SK-N-SH treated with all-trans-retinoic acid at 6 μM for 48 hours (cell line): ENCODE results near the gene TRIM8.

ENCODE experiments used
- ATAC-seq: fragments of 200-7000 bp; cut with Tn5 transposase; 3 replicates; pipeline ENCODE4 v1.9.1; 2020; ENCODE audit warnings: mild to moderate bottlenecking, moderate library complexity
- ARNTL ChIP-seq: fragments of 450-650 bp; formaldehyde crosslinking; IDR thresholded peaks from 2 replicates; pipeline ENCODE4 v1.5.0; 2020; ENCODE audit warnings: low read depth, mild to moderate bottlenecking, moderate library complexity, borderline replicate concordance
- BACH2 ChIP-seq: fragments of 250-450 bp; sonication (Bioruptor Pico); IDR thresholded peaks from 2 replicates; pipeline ENCODE4 v1.9.0; 2021; ENCODE audit warnings: mild to moderate bottlenecking, borderline replicate concordance
- CSDC2 ChIP-seq: fragments of 250-450 bp; sonication (Bioruptor Pico); IDR thresholded peaks from 2 replicates; pipeline ENCODE4 v1.5.0; 2020; ENCODE audit warnings: mild to moderate bottlenecking, moderate library complexity
- ESRRG ChIP-seq: fragments of 250-450 bp; sonication (Bioruptor Pico); IDR thresholded peaks from 2 replicates; pipeline ENCODE4 v1.6.1; 2021; ENCODE audit warnings: mild to moderate bottlenecking
- GLIS3 ChIP-seq: fragments of 250-450 bp; sonication (Bioruptor Pico); IDR thresholded peaks from 2 replicates; pipeline ENCODE4 v1.5.0; 2020; ENCODE audit warnings: mild to moderate bottlenecking, moderate library complexity
- POU6F1 ChIP-seq: fragments of 250-450 bp; sonication (Bioruptor Pico); IDR thresholded peaks from 2 replicates; pipeline ENCODE4 v1.8.0; 2021; ENCODE audit warnings: low read depth, mild to moderate bottlenecking, moderate library complexity, borderline replicate concordance
- PPARA ChIP-seq: fragments of 250-450 bp; sonication (Bioruptor Pico); IDR thresholded peaks from 2 replicates; pipeline ENCODE4 v1.5.0; 2020; ENCODE audit warnings: mild to moderate bottlenecking, borderline replicate concordance
- RARB ChIP-seq: fragments of 250-450 bp; sonication (Bioruptor Pico); IDR thresholded peaks from 2 replicates; pipeline ENCODE4 v1.8.0; 2021; ENCODE audit warnings: mild to moderate bottlenecking, moderate library complexity
- TCF4 ChIP-seq: fragments of 250-450 bp; sonication (Bioruptor Pico); IDR thresholded peaks from 2 replicates; pipeline ENCODE4 v1.8.0; 2021; ENCODE audit warnings: mild to moderate bottlenecking, moderate library complexity, borderline replicate concordance
- TOX ChIP-seq: fragments of 250-450 bp; sonication (Bioruptor Pico); IDR thresholded peaks from 2 replicates; pipeline ENCODE4 v1.8.0; 2021; ENCODE audit warnings: mild to moderate bottlenecking, moderate library complexity, borderline replicate concordance
- TSHZ2 ChIP-seq: fragments of 250-450 bp; sonication (Bioruptor Pico); IDR thresholded peaks from 2 replicates; pipeline ENCODE4 v1.5.0; 2020; ENCODE audit warnings: mild to moderate bottlenecking, moderate library complexity
- ZC3H10 ChIP-seq: fragments of 250-450 bp; sonication (Bioruptor Pico); IDR thresholded peaks from 2 replicates; pipeline ENCODE4 v1.5.1; 2021; ENCODE audit warnings: mild to moderate bottlenecking, moderate library complexity
- ZFP3 ChIP-seq: fragments of 250-450 bp; sonication (Bioruptor Pico); IDR thresholded peaks from 2 replicates; pipeline ENCODE4 v1.5.0; 2020; ENCODE audit warnings: mild to moderate bottlenecking, moderate library complexity
- ZNF565 ChIP-seq: fragments of 450-650 bp; formaldehyde crosslinking; conservative IDR thresholded peaks from 2 replicates; pipeline ENCODE4 v1.5.0; 2020; ENCODE audit warnings: low read depth, mild to moderate bottlenecking, moderate library complexity
- ZNF70 ChIP-seq: fragments of 450-650 bp; formaldehyde crosslinking; IDR thresholded peaks from 2 replicates; pipeline ENCODE4 v1.5.0; 2020; ENCODE audit warnings: mild to moderate bottlenecking, moderate library complexity
- ZNF8 ChIP-seq: fragments of 450-650 bp; formaldehyde crosslinking; IDR thresholded peaks from 2 replicates; pipeline ENCODE4 v1.5.0; 2020; ENCODE audit warnings: mild to moderate bottlenecking, moderate library complexity
- TF ChIP-seq, protein P1 (sequence below): fragments of 250-450 bp; sonication (Bioruptor Pico); IDR thresholded peaks from 2 replicates; pipeline ENCODE4 v1.8.0; 2020; ENCODE audit warnings: mild to moderate bottlenecking, moderate library complexity, borderline replicate concordance

TRIM8 gene

DNA sequence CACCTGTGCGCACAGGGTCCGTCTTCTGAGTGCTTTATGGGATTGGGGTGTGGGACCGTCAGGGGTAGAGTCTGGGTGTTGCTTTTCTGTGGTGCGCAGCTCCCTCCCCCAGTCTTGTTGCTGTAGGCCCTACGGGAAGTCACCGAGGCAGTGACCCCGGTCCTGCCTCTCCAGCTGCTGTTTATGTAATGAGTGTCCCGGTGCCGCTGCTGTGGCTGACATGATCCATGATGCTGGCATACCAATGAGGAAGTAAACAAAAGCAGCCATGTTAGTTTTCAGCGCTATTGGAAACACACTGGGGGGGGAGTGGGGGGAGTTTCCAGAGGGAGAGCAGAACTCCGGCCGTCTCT is 1.1 kb downstream of the TRIM8 start (continued):
- no peak for TF ChIP-seq TSHZ2 (CRISPR knock-in tag)
- no peak for TF ChIP-seq ARNTL (CRISPR knock-in tag)
- TF ChIP-seq CSDC2: no peak
- no peak for TF ChIP-seq GLIS3 (CRISPR knock-in tag)
- TF ChIP-seq ZC3H10: no peak
- no peak for TF ChIP-seq POU6F1 (CRISPR knock-in tag)

DNA sequence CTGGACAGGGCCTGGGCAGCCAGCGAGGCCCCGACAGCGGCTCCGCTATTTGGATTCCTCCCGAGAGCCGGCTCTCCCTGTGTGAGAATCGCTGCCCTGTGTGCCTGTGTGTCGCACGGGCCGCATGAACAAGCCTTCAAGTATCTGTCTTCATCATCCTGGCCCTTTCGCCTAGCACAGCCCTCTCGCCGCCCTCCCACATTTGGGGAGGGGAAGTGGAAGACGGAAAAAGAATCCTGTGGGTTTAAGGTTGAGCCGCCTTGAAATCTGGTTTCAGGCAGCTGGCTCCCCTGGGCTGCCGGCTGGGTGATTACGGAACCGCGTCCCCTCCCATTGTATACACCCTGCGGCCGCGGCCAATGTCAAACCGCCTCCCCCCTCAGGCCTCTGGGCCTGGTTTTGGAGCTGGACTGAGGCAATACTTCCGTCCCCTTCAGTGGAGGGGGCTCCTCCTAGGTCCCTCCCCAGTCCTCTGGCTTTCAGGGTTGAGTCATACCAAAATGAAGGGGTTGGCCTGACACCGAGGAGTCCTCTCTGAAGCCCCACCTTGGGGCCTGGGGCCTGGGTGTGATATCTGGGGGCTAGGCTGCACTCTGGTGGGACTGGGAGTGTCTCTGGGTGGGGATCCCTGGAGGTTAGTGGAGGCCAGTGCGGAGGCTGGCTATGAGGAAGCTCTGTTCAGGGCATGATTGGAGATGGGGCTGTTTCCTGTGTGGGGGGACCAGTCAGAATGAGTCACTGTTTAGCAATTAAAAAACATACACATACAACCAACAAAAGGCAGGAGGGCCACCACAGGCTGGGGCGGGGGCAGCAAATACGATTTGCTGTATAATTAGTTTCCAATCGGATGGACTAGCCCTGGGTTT is 1.7 kb downstream of the TRIM8 start:
- ATAC-seq: peak; percentile 41
- no peak for TF ChIP-seq CSDC2
- TF ChIP-seq, protein P1, sequence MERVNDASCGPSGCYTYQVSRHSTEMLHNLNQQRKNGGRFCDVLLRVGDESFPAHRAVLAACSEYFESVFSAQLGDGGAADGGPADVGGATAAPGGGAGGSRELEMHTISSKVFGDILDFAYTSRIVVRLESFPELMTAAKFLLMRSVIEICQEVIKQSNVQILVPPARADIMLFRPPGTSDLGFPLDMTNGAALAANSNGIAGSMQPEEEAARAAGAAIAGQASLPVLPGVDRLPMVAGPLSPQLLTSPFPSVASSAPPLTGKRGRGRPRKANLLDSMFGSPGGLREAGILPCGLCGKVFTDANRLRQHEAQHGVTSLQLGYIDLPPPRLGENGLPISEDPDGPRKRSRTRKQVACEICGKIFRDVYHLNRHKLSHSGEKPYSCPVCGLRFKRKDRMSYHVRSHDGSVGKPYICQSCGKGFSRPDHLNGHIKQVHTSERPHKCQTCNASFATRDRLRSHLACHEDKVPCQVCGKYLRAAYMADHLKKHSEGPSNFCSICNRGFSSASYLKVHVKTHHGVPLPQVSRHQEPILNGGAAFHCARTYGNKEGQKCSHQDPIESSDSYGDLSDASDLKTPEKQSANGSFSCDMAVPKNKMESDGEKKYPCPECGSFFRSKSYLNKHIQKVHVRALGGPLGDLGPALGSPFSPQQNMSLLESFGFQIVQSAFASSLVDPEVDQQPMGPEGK: peak; percentile 90; the same call in 1 of the 2 replicates

DNA sequence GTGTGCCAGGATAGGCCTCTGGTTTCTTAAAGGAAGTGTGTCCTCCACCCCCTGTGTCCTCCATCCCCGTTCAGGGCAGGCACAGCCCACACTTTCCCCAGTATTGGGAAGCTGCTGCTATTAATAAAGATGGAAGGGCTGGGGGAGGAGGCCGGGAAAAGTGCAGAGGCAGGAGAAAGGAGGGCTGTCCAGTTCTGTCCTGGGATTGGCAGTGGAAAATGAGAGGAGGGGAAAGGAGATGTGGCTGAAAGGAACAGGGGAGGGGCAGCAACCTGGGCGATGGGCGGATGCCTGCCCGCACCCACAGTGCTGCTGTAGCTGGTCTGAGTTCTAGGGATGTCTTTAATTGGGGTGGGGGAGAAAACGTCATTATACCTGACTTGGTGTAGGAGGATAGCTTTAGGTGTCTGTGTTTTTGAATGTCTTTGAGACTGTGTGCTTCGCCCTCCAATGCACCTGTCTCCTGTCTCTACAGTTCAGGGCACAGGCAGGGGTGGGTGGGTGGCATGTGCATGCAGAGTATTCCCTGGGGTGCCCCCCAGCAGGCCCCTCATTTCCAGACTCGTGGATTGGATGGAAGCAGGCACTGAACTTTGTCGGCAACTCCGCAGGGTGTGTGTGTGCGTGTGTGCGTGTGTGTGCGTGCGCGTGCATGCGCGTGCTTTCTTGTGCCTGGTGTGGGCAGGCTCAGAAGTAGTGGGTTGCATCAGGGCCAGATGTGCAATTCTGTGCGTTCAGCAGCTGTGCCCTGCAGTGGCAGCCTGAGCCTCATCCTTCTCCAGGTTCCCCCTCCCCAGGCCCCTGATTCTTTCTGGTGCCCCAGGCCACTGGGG is 2.5 kb downstream of the TRIM8 start:
- ATAC-seq: peak; percentile 50

DNA sequence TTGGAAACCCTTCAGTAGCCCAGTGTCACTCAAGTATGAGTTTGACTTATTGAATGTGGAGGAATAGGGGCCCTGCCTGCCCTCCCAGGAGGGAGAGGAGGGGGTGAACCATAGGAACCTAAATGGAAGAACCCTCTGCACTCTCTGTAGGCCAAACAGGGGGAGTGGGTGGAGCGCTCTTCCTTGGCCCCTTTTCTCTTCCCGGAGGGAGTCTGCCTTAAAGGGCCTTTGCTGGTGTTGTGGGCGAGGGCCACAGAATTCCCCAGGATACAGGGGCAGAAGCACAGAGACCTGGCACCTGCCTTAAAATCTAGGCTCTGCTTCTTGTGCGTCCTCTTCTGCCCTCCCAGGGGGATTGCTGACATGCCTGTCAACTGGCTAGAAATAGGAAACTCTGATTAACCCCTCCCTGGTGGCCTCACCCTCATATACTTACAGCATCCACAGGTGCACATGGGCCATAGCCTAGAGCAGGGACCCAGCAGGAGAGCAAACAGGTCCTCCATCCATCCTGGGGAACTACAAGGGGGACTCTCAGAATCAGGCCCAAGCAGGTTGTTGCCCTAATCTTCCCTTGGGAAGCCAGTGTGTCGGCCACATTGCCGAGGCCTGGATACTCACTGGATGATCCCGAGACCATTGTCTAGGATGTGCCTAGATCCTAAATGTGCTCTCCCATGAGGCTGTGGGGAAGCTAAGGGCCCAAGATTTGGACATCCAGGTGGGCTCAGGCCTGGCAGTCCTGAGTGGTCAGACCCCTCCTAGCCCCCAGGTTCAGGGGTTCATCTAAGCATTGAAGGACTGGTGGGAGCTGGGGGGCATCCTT is 3.4 kb downstream of the TRIM8 start:
- TF ChIP-seq ESRRG (CRISPR knock-in tag): no peak
- TF ChIP-seq, protein P1: no peak
- TF ChIP-seq, all 23 proteins: peak for 0
- ATAC-seq: no peak

More for the DNA sequence above, 2.5 kb downstream of the TRIM8 start:
- TF ChIP-seq ZC3H10 (no peak), ZFP3 (CRISPR knock-in tag) (no peak), CSDC2 (no peak), ZNF8 (CRISPR knock-in tag) (no peak), TCF4 (CRISPR knock-in tag) (no peak), ZNF70 (CRISPR knock-in tag) (no peak), BACH2 (CRISPR knock-in tag) (no peak), ESRRG (CRISPR knock-in tag) (no peak), RARB (CRISPR knock-in tag) (no peak), ZNF565 (CRISPR knock-in tag) (no peak), TOX (CRISPR knock-in tag) (no peak), PPARA (CRISPR knock-in tag) (no peak)
- TF ChIP-seq, all 23 proteins: peak for 0
